Activated CD4-positive, CD25-positive, alpha-beta regulatory T cell treated with anti-CD3 and anti-CD28 coated beads, Interleukin-2, amount 50 U/mL, for 16 hours (primary cell): ENCODE data around the gene TMSB10.

ENCODE experiments used
- DNase-seq: peaks from one replicate; pipeline ENCODE4 v3.0.0-alpha.2; 2020; ENCODE audit warnings: low read depth, low spot score

Gene TMSB10

GRCh38 chr2:84880395-84880644 lies 25.1 kb upstream of the TMSB10 start:
- no peak for DNase-seq

GRCh38 chr2:84880645-84881521 lies 24.6 kb upstream of the TMSB10 start, which contains the start of gene TRABD2A:
TRABD2A (minus strand) TSS chr2:84881084; CDS start chr2:84881039, 45 bp downstream.
- DNase-seq = peak; percentile 26

GRCh38 chr2:84881581-84882413 lies 23.7 kb upstream of the TMSB10 start:
- DNase-seq = peak; percentile 77

GRCh38 chr2:84882414-84882738 lies 23.1 kb upstream of the TMSB10 start:
- DNase-seq = no peak

- DNase-seq = no peak
Measured at GRCh38 chr2:84882775-84883550, 22.5 kb upstream of the TMSB10 start.

- DNase-seq = no peak
Measured at GRCh38 chr2:84884449-84884848, 21.0 kb upstream of the TMSB10 start.

- no peak for DNase-seq
Measured at GRCh38 chr2:84885111-84885510, 20.3 kb upstream of the TMSB10 start.

GRCh38 chr2:84886791-84887190 lies 18.7 kb upstream of the TMSB10 start:
- no peak for DNase-seq

- no peak for DNase-seq
Measured at GRCh38 chr2:84888401-84889276, 16.8 kb upstream of the TMSB10 start.

GRCh38 chr2:84889332-84889731 lies 16.1 kb upstream of the TMSB10 start:
- DNase-seq = no peak

- no peak for DNase-seq
Measured at GRCh38 chr2:84891355-84892010, 14.0 kb upstream of the TMSB10 start.

GRCh38 chr2:84894131-84894586 lies 11.3 kb upstream of the TMSB10 start:
- no peak for DNase-seq

GRCh38 chr2:84894758-84895520 lies 10.5 kb upstream of the TMSB10 start:
- DNase-seq = no peak

GRCh38 chr2:84896567-84896966 lies 8.9 kb upstream of the TMSB10 start:
- no peak for DNase-seq

- no peak for DNase-seq
Measured at GRCh38 chr2:84897773-84898172, 7.7 kb upstream of the TMSB10 start.

- DNase-seq = no peak
Measured at GRCh38 chr2:84899304-84900204, 5.9 kb upstream of the TMSB10 start.

- no peak for DNase-seq
Measured at GRCh38 chr2:84900971-84901370, 4.5 kb upstream of the TMSB10 start.

GRCh38 chr2:84901593-84902120 lies 3.8 kb upstream of the TMSB10 start:
- DNase-seq = no peak

- no peak for DNase-seq
Measured at GRCh38 chr2:84902526-84902925, 2.9 kb upstream of the TMSB10 start.
